Superior temporal gyrus (tissue), 1 donor: ENCODE data around the gene NACC2.
A peak's percentile ranks its signal among the peaks of the same experiment; 100 is the strongest.

ENCODE experiments used
- DNase-seq: peaks from one replicate; pipeline ENCODE4 v3.0.0-alpha.2; 2016; ENCODE audit errors: extremely low spot score

NACC2 gene

GRCh38 chr9:136012651-136013050 is 82.4 kb downstream of the NACC2 start:
- no peak for DNase-seq

- peak; percentile 61 for DNase-seq
These were observed 83.2 kb downstream of the NACC2 start for GRCh38 chr9:136011703-136012496.

GRCh38 chr9:136011376-136011702 is 83.8 kb downstream of the NACC2 start:
- no peak for DNase-seq

- DNase-seq: no peak
These were observed 84.3 kb downstream of the NACC2 start for GRCh38 chr9:136010615-136011361.

- no peak for DNase-seq
These were observed 84.9 kb downstream of the NACC2 start for GRCh38 chr9:136010176-136010575.

GRCh38 chr9:136009516-136009915 is 85.6 kb downstream of the NACC2 start:
- DNase-seq: no peak

GRCh38 chr9:136008693-136008997 is 86.4 kb downstream of the NACC2 start:
- DNase-seq: no peak

- no peak for DNase-seq
These were observed 87.0 kb downstream of the NACC2 start for GRCh38 chr9:136007934-136008692.

- DNase-seq: no peak
These were observed 87.7 kb downstream of the NACC2 start for GRCh38 chr9:136007276-136007933.

- no peak for DNase-seq
These were observed 88.9 kb downstream of the NACC2 start for GRCh38 chr9:136006169-136006568.

- no peak for DNase-seq
These were observed 90.4 kb downstream of the NACC2 start for GRCh38 chr9:136004712-136005111.

GRCh38 chr9:136004219-136004618 is 90.9 kb downstream of the NACC2 start:
- no peak for DNase-seq

GRCh38 chr9:136003411-136004218 is 91.5 kb downstream of the NACC2 start:
- no peak for DNase-seq

GRCh38 chr9:136002881-136003280 is 92.2 kb downstream of the NACC2 start:
- no peak for DNase-seq

- no peak for DNase-seq
These were observed 92.9 kb downstream of the NACC2 start for GRCh38 chr9:136002215-136002614.

- DNase-seq: no peak
These were observed 93.9 kb downstream of the NACC2 start for GRCh38 chr9:136001231-136001630.

- DNase-seq: no peak
These were observed 96.5 kb downstream of the NACC2 start for GRCh38 chr9:135998410-135999071.

GRCh38 chr9:135998016-135998380 is 97.1 kb downstream of the NACC2 start:
- DNase-seq: no peak

- no peak for DNase-seq
These were observed 97.7 kb downstream of the NACC2 start for GRCh38 chr9:135997090-135998015.

- no peak for DNase-seq
These were observed 99.3 kb downstream of the NACC2 start for GRCh38 chr9:135995816-135996215.
